ENCODE data around the gene MYO10. TPM values are rescaled to one million over a fixed set of nuclear protein-coding genes. Genes with fewer than 3 reads are reported as not detected.

The MYO10 gene
- total RNA-seq, 1 donor from 2014 or later = 67.0 TPM

DNA sequence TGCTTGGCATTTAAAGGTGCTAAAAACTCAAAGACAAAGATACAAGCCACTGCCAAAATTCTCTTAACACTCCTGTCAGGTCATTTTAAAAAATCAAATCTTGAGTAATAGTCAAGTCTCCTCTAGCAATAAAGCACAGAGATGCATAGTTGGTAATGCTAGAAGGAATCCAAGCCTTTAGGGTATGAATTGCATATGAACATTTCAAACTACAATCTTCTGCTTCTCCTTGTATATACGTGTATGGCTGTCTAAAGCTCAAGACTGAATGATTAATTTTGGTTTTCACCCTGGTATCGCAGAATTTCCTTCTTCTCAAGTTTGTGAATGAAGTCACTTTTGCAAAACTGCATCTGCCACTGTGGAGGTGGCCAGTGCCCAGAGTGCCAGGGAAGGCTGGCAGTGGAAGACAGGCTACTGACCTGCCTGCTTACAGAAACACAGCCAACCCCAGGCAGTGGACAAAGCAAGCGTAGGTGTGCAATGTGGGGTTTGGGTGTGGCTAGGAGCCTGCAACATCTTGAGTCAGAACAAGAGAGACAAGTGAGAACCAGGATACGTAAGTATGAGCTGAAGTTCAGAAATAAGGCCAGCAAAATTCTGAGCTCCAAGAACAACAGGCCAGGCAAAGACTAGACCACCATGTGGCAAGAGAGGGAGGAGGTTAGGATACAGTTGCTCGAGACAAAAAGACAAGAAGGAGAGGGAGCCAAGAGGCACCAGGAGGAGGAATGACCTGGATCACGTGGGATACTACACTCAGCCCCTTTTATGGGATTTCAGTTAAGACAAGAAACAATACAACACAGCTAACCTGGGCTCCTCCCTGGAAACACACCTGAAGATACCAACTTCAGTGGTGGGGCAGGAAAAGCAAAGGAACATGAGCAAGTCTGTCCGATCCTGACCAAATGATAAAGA, 22.6 kb downstream of the MYO10 start:
- H3K27me3 ChIP-seq = no peaks in the 10 kb centered on the region
- DNase-seq (no peak), ATAC-seq (peak; percentile 73)
- TF ChIP-seq CTCF (IDR thresholded peaks at IDR 0.05) = no peak
- no peak overlapping the region for H3K4me3 ChIP-seq
- intact Hi-C loops (cut with DNase I) = no loop called here
- H3K27ac ChIP-seq = no peak overlapping the region
- H3K36me3 ChIP-seq = no peaks in the 10 kb centered on the region
- H3K9me3 ChIP-seq = no peaks in the 10 kb centered on the region
- H3K4me1 ChIP-seq = peaks cover 26% of the 10 kb centered on the region

DNA sequence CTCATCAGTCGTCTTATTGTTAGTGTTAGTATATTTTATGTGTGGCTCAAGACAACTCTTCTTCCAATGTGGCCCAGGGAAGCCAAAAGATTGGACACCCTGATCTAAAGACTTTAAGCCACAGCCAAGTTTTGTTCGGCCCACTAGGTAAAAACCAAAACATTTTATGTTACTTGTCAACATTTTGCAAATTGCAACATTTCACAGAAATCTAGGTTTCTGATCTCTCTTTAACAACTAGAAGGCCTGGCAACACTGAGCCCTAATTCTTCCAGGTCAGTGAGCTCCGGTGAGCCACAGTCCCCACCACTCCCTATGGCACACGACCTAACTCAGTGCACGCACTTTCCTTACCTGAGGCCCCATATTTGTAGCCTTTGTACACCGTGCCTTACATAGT, 24.0 kb downstream of the MYO10 start:
- no peak overlapping the region for H3K27ac ChIP-seq

DNA sequence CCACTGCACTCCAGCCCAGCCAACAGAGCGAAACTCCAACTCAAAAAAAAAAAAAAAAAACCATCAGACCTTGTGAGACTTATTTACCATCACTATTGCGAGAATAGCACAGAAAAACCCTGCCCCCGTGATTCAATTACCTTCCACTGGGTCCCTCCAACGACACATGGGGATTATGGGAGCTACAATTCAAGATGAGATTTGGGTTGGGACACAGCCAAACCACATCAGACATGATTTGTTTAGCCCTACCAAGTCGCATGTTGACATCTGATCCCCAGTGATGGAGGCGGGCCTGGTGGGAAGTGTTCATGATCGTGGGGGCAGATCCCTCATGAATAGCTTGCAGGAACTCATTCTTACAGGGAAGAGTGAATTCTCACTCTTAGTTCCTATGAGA, 26.6 kb downstream of the MYO10 start:
- ATAC-seq (no peak), DNase-seq (no peak)
- peaks cover 35% of the 10 kb centered on the region for H3K4me1 ChIP-seq
- H3K27ac ChIP-seq = no peak overlapping the region
- intact Hi-C loops (cut with DNase I) = no loop called here
- H3K27me3 ChIP-seq = no peaks in the 10 kb centered on the region
- no peak for TF ChIP-seq CTCF (IDR thresholded peaks at IDR 0.05)
- no peaks in the 10 kb centered on the region for H3K36me3 ChIP-seq
- H3K9me3 ChIP-seq = no peaks in the 10 kb centered on the region
- H3K4me3 ChIP-seq = no peak overlapping the region

More for the DNA sequence above, 24.0 kb downstream of the MYO10 start:
- intact Hi-C loops (cut with DNase I) = no loop called here
- Histone ChIP-seq H3K27me3 (no peaks in the 10 kb centered on the region), H3K4me3 (no peak overlapping the region), H3K36me3 (no peaks in the 10 kb centered on the region), H3K9me3 (no peaks in the 10 kb centered on the region), H3K4me1 (peaks cover 26% of the 10 kb centered on the region)
- DNase-seq (no peak), ATAC-seq (no peak)
- no peak for TF ChIP-seq CTCF (IDR thresholded peaks at IDR 0.05)

- no peaks in the 10 kb centered on the region for H3K27me3 ChIP-seq
- intact Hi-C loops (cut with DNase I) = no loop called here
- H3K27ac ChIP-seq = no peak overlapping the region
- H3K9me3 ChIP-seq = no peaks in the 10 kb centered on the region
- DNase-seq (no peak), ATAC-seq (no peak)
- peaks cover 31% of the 10 kb centered on the region for H3K4me1 ChIP-seq
- no peak for TF ChIP-seq CTCF (IDR thresholded peaks at IDR 0.05)
- no peaks in the 10 kb centered on the region for H3K36me3 ChIP-seq
- H3K4me3 ChIP-seq = no peak overlapping the region
Measured at GRCh38 chr5:16907270-16907669, 28.8 kb downstream of the MYO10 start.

DNA sequence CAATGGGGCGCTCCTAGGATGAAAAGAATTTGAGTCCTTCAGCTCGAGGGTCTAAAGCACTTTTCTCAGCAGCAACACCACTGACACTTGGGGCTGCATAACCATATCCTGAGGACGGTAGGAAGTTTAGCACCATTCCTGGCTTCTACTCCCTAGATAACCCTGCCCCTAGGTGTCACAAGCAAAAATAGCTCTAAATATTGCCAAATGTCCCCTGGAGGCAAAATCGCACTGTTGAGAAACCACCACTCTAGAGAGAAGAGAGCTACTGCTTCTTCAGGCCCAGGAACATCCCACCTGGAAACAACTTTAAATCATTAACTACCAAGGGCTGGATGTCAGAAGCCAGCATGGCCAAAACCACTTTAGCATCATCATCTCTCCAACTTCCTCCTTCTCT, 29.8 kb downstream of the MYO10 start:
- no peak overlapping the region for H3K27ac ChIP-seq
- no peaks in the 10 kb centered on the region for H3K36me3 ChIP-seq
- ATAC-seq (peak; percentile 32), DNase-seq (no peak)
- H3K4me1 ChIP-seq = peaks cover 27% of the 10 kb centered on the region
- no peaks in the 10 kb centered on the region for H3K27me3 ChIP-seq
- no peak for TF ChIP-seq CTCF (IDR thresholded peaks at IDR 0.05)
- H3K4me3 ChIP-seq = no peak overlapping the region
- intact Hi-C loops (cut with DNase I) = no loop called here
- no peaks in the 10 kb centered on the region for H3K9me3 ChIP-seq
